ENCODE measurements around the gene TTC7B. TPM values are rescaled to one million over a fixed set of nuclear protein-coding genes. Genes with fewer than 3 reads are reported as not detected.

The TTC7B gene
- total and polyA plus RNA-seq, 10 of the 15 experiments (the other 5 are each of a cell fraction or from before 2014, with no cell fraction given): under 0.01 to 1.1 (median 0.26) TPM; not detected in 2

DNA sequence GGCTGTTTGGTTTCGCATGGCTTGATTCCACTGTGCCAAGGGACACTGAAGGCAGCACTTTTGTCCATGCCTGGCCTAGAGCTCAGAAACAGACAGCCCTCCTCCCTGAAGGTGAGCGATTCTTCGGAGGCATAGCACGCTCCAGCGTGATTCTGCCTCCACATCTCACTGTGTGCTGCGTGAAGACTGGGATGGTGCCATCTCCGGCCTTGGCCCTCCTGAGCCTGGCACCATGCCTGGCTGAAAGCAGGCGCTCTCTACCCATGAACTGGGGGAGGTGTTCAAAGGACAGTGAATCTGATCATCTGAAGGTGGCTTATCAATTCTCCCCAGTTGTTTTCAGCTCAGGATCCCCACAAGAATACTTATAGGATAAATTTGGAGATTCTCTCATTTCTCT is 187.4 kb downstream of the TTC7B start:
- Histone ChIP-seq H3K4me3 (no peak overlapping the region), H3K4me1 (ENCODE audit: control insufficient read depth, insufficient read depth, low read length) (no peaks in the 10 kb centered on the region), H3K27ac (ENCODE audit: control insufficient read depth, insufficient read depth) (no peak overlapping the region), H4K20me1 (ENCODE audit: control insufficient read depth, insufficient read depth) (no peaks in the 10 kb centered on the region), H3K36me3 (ENCODE audit: control insufficient read depth in 2 of 2, insufficient read depth in 2 of 2, low read length in 1 of 2) (no peaks in the 10 kb centered on the region), H3K79me2 (ENCODE audit: control insufficient read depth, insufficient read depth, low read length) (no peaks in the 10 kb centered on the region), H3K27me3 (replicated peaks in 1 of 2; ENCODE audit: control insufficient read depth in 2 of 2, insufficient read depth in 2 of 2, low read length in 1 of 2) (peaks cover 0 to 1% of the 10 kb centered on the region in 2 experiments; a peak in 2 of 4 replicates), H2AFZ (ENCODE audit: control insufficient read depth, low read depth, low read length) (no peak overlapping the region), H3K9me3 (replicated peaks; ENCODE audit: control insufficient read depth, insufficient read depth, low read length) (no peaks in the 10 kb centered on the region), H3K4me2 (ENCODE audit: control insufficient read depth, insufficient read depth) (no peak overlapping the region), H3K9ac (ENCODE audit: control insufficient read depth, insufficient read depth, low read length) (no peak overlapping the region)
- WGBS (ENCODE audit: insufficient coverage, insufficient replicate concordance, low lambda C conversion rate, missing lambda C conversion rate): 50% methylated on average over 8 of the region's 8 CpGs
- intact Hi-C loops (cut with micrococcal nuclease; ENCODE audit: unreplicated experiment) (no loop called here), in situ Hi-C loops (cut with MboI) (no loop called here)
- TF ChIP-seq PAX8 (IDR thresholded peaks at IDR 0.05): no peak
- no peak for TF ChIP-seq SMARCA5 (IDR thresholded peaks at IDR 0.05)
- TF ChIP-seq CBFB (IDR thresholded peaks at IDR 0.05; ENCODE audit: low read depth): no peak
- TF ChIP-seq, protein P1, sequence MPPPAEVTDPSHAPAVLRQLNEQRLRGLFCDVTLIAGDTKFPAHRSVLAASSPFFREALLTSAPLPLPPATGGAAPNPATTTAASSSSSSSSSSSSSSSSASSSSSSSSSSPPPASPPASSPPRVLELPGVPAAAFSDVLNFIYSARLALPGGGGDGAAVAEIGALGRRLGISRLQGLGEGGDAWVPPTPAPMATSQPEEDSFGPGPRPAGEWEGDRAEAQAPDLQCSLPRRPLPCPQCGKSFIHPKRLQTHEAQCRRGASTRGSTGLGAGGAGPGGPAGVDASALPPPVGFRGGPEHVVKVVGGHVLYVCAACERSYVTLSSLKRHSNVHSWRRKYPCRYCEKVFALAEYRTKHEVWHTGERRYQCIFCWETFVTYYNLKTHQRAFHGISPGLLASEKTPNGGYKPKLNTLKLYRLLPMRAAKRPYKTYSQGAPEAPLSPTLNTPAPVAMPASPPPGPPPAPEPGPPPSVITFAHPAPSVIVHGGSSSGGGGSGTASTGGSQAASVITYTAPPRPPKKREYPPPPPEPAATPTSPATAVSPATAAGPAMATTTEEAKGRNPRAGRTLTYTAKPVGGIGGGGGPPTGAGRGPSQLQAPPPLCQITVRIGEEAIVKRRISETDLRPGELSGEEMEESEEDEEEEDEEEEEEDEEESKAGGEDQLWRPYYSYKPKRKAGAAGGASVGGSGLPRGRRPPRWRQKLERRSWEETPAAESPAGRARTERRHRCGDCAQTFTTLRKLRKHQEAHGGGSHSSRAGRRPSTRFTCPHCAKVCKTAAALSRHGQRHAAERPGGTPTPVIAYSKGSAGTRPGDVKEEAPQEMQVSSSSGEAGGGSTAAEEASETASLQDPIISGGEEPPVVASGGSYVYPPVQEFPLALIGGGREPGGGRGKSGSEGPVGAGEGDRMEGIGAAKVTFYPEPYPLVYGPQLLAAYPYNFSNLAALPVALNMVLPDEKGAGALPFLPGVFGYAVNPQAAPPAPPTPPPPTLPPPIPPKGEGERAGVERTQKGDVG (CRISPR knock-in tag; IDR thresholded peaks at IDR 0.05): no peak
- no peak for TF ChIP-seq NR2F1 (conservative IDR thresholded peaks at IDR 0.05)
- no peak for TF ChIP-seq TBL1XR1 (IDR thresholded peaks at IDR 0.05; ENCODE audit: low read depth, low read length)
- no peak for TF ChIP-seq IKZF2 (IDR thresholded peaks at IDR 0.05)
- no TSS peak for BruUV-seq (replicated peaks)
- ChIA-PET RAD21 (ENCODE audit: unreplicated experiment) (no interaction called here), CTCF (interaction anchor here (0.7 kb wide), 1 partner anchor 18 kb away, joined by 3 read pairs; no protein-coding TSS in a partner anchor), SMC1A (ENCODE audit: uncharacterized antibody, unreplicated experiment) (no interaction called here), POLR2A (no interaction called here)
- DNase-seq (ENCODE audit: low read depth, low spot score) (no peak), ATAC-seq (no peak), FAIRE-seq (no peak)
